ENCODE results near the gene RTP5.

DNA sequence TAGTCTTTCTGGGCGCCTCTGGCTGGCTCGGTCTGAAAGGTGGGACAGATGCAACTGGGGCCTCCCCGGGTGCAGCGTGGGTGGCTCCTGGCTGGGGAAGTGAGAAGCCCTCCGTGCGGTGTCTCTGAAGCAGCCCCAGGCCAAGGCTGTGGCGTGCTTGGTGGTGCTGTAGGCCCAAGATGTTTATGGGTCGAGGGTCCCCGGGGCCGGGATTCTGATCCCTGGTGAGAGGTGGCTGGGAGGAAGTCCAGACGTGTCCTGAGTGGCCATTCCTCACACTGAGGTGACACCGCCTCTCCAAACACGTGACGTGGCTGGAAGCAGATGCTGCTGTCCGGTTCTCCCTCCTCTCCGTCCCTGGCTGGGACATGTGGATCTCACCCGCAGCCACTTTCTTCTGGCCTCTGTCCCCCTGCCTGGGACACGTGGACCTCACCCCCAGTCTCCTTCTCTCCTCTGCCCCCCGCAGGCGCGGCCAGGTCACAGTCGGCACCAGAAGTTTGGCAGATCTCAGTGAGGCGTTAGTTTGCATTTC lies 12.6 kb downstream of the RTP5 start:
- TF ChIP-seq, protein P1, sequence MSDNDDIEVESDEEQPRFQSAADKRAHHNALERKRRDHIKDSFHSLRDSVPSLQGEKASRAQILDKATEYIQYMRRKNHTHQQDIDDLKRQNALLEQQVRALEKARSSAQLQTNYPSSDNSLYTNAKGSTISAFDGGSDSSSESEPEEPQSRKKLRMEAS (IDR thresholded peaks at IDR 0.05; ENCODE audit: low read depth, low read length), result peak; percentile 95
- TF ChIP-seq, protein P2, sequence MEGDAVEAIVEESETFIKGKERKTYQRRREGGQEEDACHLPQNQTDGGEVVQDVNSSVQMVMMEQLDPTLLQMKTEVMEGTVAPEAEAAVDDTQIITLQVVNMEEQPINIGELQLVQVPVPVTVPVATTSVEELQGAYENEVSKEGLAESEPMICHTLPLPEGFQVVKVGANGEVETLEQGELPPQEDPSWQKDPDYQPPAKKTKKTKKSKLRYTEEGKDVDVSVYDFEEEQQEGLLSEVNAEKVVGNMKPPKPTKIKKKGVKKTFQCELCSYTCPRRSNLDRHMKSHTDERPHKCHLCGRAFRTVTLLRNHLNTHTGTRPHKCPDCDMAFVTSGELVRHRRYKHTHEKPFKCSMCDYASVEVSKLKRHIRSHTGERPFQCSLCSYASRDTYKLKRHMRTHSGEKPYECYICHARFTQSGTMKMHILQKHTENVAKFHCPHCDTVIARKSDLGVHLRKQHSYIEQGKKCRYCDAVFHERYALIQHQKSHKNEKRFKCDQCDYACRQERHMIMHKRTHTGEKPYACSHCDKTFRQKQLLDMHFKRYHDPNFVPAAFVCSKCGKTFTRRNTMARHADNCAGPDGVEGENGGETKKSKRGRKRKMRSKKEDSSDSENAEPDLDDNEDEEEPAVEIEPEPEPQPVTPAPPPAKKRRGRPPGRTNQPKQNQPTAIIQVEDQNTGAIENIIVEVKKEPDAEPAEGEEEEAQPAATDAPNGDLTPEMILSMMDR (IDR thresholded peaks at IDR 0.05; ENCODE audit: low read depth, low read length), result peak; percentile 33
- peak; percentile 77 for TF ChIP-seq MYC (IDR thresholded peaks at IDR 0.05; ENCODE audit: low read depth, low read length)

Data from NB4 (cell line).